ENCODE measurements around the gene NOSTRIN.

The NOSTRIN gene

GRCh38 chr2:168849610-168850009 lies 47.2 kb downstream of the NOSTRIN start:
- H3K4me3 ChIP-seq (ENCODE audit: insufficient read depth, low read length, poor library complexity, severe bottlenecking), result no peak overlapping the region
- H3K9me3 ChIP-seq (ENCODE audit: insufficient read depth, low read length), result no peaks in the 10 kb centered on the region
- no peaks in the 10 kb centered on the region for H3K79me2 ChIP-seq (ENCODE audit: insufficient read depth, low read length)
- H3F3A ChIP-seq (ENCODE audit: insufficient read depth), result no peaks in the 10 kb centered on the region
- H3K36me3 ChIP-seq (ENCODE audit: low read length), result no peaks in the 10 kb centered on the region
- no peak overlapping the region for H2AFZ ChIP-seq (ENCODE audit: low read depth, low read length, severe bottlenecking)
- H4K20me1 ChIP-seq (ENCODE audit: low read depth, low read length), result no peaks in the 10 kb centered on the region
- no peaks in the 10 kb centered on the region for H3K27me3 ChIP-seq (ENCODE audit: low read length)
- H3K4me2 ChIP-seq (ENCODE audit: low read depth, low read length, poor library complexity, severe bottlenecking), result no peak overlapping the region
- TF ChIP-seq CTCF (IDR thresholded peaks at IDR 0.05; ENCODE audit: insufficient read depth, low read length, poor library complexity, severe bottlenecking) (no peak), EZH2phosphoT487 (conservative IDR thresholded peaks at IDR 0.05; ENCODE audit: low read length) (no peak)
- no peaks in the 10 kb centered on the region for H3K9me2 ChIP-seq (replicated peaks; ENCODE audit: insufficient read depth, low read length)
- no peak overlapping the region for H3K27ac ChIP-seq (ENCODE audit: low read depth, low read length)
- H3K9ac ChIP-seq (ENCODE audit: low read length), result no peak overlapping the region

- no peak overlapping the region for H3K9ac ChIP-seq (ENCODE audit: low read length)
- H3K27ac ChIP-seq (ENCODE audit: low read depth, low read length), result no peak overlapping the region
- H3K79me2 ChIP-seq (ENCODE audit: insufficient read depth, low read length), result no peaks in the 10 kb centered on the region
- H3F3A ChIP-seq (ENCODE audit: insufficient read depth), result no peaks in the 10 kb centered on the region
- TF ChIP-seq CTCF (IDR thresholded peaks at IDR 0.05; ENCODE audit: insufficient read depth, low read length, poor library complexity, severe bottlenecking) (no peak), EZH2phosphoT487 (conservative IDR thresholded peaks at IDR 0.05; ENCODE audit: low read length) (no peak)
- no peaks in the 10 kb centered on the region for H3K36me3 ChIP-seq (ENCODE audit: low read length)
- H3K27me3 ChIP-seq (ENCODE audit: low read length), result no peaks in the 10 kb centered on the region
- H4K20me1 ChIP-seq (ENCODE audit: low read depth, low read length), result no peaks in the 10 kb centered on the region
- H2AFZ ChIP-seq (ENCODE audit: low read depth, low read length, severe bottlenecking), result no peak overlapping the region
- no peaks in the 10 kb centered on the region for H3K9me3 ChIP-seq (ENCODE audit: insufficient read depth, low read length)
- H3K4me2 ChIP-seq (ENCODE audit: low read depth, low read length, poor library complexity, severe bottlenecking), result no peak overlapping the region
- no peak overlapping the region for H3K4me3 ChIP-seq (ENCODE audit: insufficient read depth, low read length, poor library complexity, severe bottlenecking)
- H3K9me2 ChIP-seq (replicated peaks; ENCODE audit: insufficient read depth, low read length), result no peaks in the 10 kb centered on the region
These were observed 48.4 kb downstream of the NOSTRIN start for GRCh38 chr2:168850846-168851245.

DNA sequence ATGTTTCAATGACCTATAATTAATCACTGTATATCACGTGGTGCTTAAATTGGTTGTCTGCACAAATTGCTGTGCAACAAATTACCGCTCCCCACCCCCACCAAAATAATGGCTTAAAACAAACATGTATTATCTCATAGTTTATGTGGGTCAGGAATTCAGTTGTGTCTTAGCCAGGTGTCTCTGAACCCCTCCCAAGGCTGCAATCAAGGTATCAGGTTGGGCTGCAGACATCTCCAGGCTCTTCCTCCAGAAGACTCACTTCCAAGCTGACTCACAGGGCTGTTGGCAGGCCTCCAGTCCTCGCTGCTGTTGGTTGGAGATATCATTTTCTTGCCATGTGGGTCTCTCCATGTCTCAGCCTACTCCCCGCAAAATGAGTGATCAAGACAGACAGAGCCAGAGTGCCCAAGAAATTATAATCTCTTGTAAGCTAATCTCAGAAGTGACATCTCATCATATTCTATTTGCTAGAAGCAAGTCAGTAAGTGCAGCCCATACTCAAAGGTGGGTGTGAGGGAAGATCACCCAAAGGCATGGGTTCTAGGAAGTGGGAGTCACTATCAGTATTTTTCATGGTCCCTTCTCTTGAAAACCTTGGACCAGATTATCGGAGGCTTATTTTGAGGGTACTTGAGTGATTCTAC lies 49.4 kb downstream of the NOSTRIN start:
- no peaks in the 10 kb centered on the region for H3K27me3 ChIP-seq (ENCODE audit: low read length)
- no peak overlapping the region for H3K27ac ChIP-seq (ENCODE audit: low read depth, low read length)
- TF ChIP-seq CTCF (IDR thresholded peaks at IDR 0.05; ENCODE audit: insufficient read depth, low read length, poor library complexity, severe bottlenecking) (no peak), EZH2phosphoT487 (conservative IDR thresholded peaks at IDR 0.05; ENCODE audit: low read length) (no peak)
- H4K20me1 ChIP-seq (ENCODE audit: low read depth, low read length), result no peaks in the 10 kb centered on the region
- H3K9me3 ChIP-seq (ENCODE audit: insufficient read depth, low read length), result no peaks in the 10 kb centered on the region
- H3K79me2 ChIP-seq (ENCODE audit: insufficient read depth, low read length), result no peaks in the 10 kb centered on the region
- no peak overlapping the region for H3K4me3 ChIP-seq (ENCODE audit: insufficient read depth, low read length, poor library complexity, severe bottlenecking)
- H3K4me2 ChIP-seq (ENCODE audit: low read depth, low read length, poor library complexity, severe bottlenecking), result no peak overlapping the region
- no peaks in the 10 kb centered on the region for H3K9me2 ChIP-seq (replicated peaks; ENCODE audit: insufficient read depth, low read length)
- H3K9ac ChIP-seq (ENCODE audit: low read length), result no peak overlapping the region
- H3K36me3 ChIP-seq (ENCODE audit: low read length), result no peaks in the 10 kb centered on the region
- no peak overlapping the region for H2AFZ ChIP-seq (ENCODE audit: low read depth, low read length, severe bottlenecking)
- no peaks in the 10 kb centered on the region for H3F3A ChIP-seq (ENCODE audit: insufficient read depth)

Measured in SU-DHL-6 (cell line).